HEK293 (cell line): Measurements from ENCODE around the gene PDK2.

Experiments
- ZBTB8A ChIP-seq: fragments of 450-650 bp; formaldehyde crosslinking; IDR thresholded peaks from 2 replicates; pipeline ENCODE4 v1.5.1; 2016; ENCODE audit warnings: missing biosample characterization, missing genetic modification characterization
- ZNF335 ChIP-seq: fragments of 450-650 bp; formaldehyde crosslinking; conservative IDR thresholded peaks from 2 replicates; pipeline ENCODE4 v1.5.1; 2016; ENCODE audit warnings: missing biosample characterization, missing genetic modification characterization
- TF ChIP-seq, protein P1 (sequence below): IDR thresholded peaks from 2 replicates; pipeline ENCODE4 v1.6.1; 2011; ENCODE audit warnings: mild to moderate bottlenecking, low read depth, low read length, borderline replicate concordance
- TF ChIP-seq, protein P2 (sequence below): fragments of 450-650 bp; formaldehyde crosslinking; IDR thresholded peaks from 2 replicates; pipeline ENCODE4 v1.5.1; 2016; ENCODE audit warnings: missing biosample characterization, missing genetic modification characterization

DNA sequence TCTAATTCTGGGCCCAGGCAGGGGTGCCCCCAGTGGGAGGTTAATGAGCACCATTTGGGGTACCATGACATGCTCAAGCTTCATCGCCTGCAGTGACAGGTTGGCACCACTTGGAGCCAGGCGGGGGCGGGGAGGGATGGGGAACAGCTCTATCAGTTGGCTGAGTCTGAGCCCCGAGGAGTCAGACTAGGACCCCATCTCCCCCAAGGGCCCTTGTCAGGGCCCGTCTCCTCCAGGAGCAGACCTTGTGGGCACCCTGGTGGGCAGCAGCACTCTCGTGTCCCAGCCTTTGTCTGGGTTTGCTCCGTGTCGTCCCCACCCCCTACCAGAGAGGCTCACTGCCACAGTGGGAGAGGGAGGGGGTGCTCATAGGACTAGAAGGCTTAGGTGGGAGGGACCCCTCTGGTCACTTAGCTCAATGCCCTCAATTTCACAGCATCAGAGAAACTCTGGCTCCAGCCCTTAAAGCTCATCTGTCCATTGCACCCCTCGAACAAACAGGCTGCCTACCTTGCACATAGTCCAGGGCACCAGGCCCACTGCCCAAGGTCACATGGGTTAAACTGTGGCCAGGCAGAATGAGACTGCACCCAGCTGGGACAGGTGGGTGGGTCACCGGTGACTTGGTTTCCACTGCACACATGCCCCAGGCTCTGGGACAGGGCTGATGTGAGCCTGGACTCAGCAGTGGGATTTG lies 51.2 kb downstream of the PDK2 start:
- TF ChIP-seq, protein P1, sequence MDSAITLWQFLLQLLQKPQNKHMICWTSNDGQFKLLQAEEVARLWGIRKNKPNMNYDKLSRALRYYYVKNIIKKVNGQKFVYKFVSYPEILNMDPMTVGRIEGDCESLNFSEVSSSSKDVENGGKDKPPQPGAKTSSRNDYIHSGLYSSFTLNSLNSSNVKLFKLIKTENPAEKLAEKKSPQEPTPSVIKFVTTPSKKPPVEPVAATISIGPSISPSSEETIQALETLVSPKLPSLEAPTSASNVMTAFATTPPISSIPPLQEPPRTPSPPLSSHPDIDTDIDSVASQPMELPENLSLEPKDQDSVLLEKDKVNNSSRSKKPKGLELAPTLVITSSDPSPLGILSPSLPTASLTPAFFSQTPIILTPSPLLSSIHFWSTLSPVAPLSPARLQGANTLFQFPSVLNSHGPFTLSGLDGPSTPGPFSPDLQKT, result no peak
- TF ChIP-seq, protein P2, sequence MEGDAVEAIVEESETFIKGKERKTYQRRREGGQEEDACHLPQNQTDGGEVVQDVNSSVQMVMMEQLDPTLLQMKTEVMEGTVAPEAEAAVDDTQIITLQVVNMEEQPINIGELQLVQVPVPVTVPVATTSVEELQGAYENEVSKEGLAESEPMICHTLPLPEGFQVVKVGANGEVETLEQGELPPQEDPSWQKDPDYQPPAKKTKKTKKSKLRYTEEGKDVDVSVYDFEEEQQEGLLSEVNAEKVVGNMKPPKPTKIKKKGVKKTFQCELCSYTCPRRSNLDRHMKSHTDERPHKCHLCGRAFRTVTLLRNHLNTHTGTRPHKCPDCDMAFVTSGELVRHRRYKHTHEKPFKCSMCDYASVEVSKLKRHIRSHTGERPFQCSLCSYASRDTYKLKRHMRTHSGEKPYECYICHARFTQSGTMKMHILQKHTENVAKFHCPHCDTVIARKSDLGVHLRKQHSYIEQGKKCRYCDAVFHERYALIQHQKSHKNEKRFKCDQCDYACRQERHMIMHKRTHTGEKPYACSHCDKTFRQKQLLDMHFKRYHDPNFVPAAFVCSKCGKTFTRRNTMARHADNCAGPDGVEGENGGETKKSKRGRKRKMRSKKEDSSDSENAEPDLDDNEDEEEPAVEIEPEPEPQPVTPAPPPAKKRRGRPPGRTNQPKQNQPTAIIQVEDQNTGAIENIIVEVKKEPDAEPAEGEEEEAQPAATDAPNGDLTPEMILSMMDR (tag by site-specific recombination), result peak; percentile 15; the same call in 1 of the 2 replicates
- TF ChIP-seq ZBTB8A (tag by site-specific recombination) (no peak), ZNF335 (tag by site-specific recombination) (no peak)
